Heart left ventricle (tissue), 16 donors: ENCODE measurements around the gene CFAP91. TPM values are rescaled to one million over a fixed set of nuclear protein-coding genes. Genes with fewer than 3 reads are reported as not detected.

Experiments used
- ATAC-seq, 4 donors: fragments of 200-7000 bp; cut with Tn5 transposase; one replicate each; pipeline ENCODE4 v1.9.1; 2020 to 2022; ENCODE audit warnings: moderate library complexity in 4 of 4, mild to moderate bottlenecking in 3 of 4, moderate number of reproducible peaks in 1 of 4
- DNase-seq, 5 donors: peaks; one replicate each; pipeline ENCODE4 v3.0.0-alpha.2; 2020
- H3K27ac ChIP-seq, 12 donors: fragments of 200-600 bp; sonication (generic) in 4 of 12; one replicate each; pipeline versions ENCODE4 v1.5.0 to v1.8.0; 2016 to 2022; ENCODE audit warnings: mild to moderate bottlenecking in 2 of 12
- H3K27me3 ChIP-seq, 9 donors: fragments of 200-600 bp; sonication (generic) in 2 of 9; one replicate each; pipeline versions ENCODE4 v1.5.1 to v1.8.0; 2016 to 2022; ENCODE audit warnings: mild to moderate bottlenecking in 3 of 9
- H3K36me3 ChIP-seq, 9 donors: fragments of 200-600 bp; sonication (generic) in 2 of 9; one replicate each; pipeline versions ENCODE4 v1.5.0 to v1.8.0; 2018 to 2022; ENCODE audit warnings: mild to moderate bottlenecking in 2 of 9
- H3K4me1 ChIP-seq, 12 donors: fragments of 200-600 bp; sonication (generic) in 4 of 12; one replicate each; pipeline versions ENCODE4 v1.5.0 to v1.8.0; 2016 to 2022; ENCODE audit warnings: mild to moderate bottlenecking in 3 of 12
- H3K4me3 ChIP-seq, 12 donors: fragments of 200-600 bp; sonication (generic) in 4 of 12; one replicate each; pipeline versions ENCODE4 v1.5.0 to v1.8.0; 2017 to 2022; ENCODE audit warnings: mild to moderate bottlenecking in 9 of 12, moderate library complexity in 4 of 12
- H3K9me3 ChIP-seq, 12 donors: fragments of 200-600 bp; sonication (generic) in 4 of 12; one replicate each; pipeline versions ENCODE4 v1.5.0 to v1.8.0; 2016 to 2022; ENCODE audit warnings: mild to moderate bottlenecking in 1 of 12
- POLR2A ChIP-seq, 2 donors: fragments of 450-650 bp; IDR thresholded peaks; one replicate each; pipeline ENCODE4 v1.6.1; 2017; ENCODE audit warnings: antibody characterized with exemption in 2 of 2, mild to moderate bottlenecking in 2 of 2, moderate library complexity in 2 of 2
- WGBS, 4 donors: extraction: QIAGEN DNeasy Blood & Tissue Kit in 2 of 4; methylation state at CpG; one replicate each; pipeline versions ENCODE4 v1.1.5 to v1.1.7; 2013 to 2018; 5-methylcytosine and 5-hydroxymethylcytosine counted together
- intact Hi-C, 10 donors: fragments of 100-400 bp; cut with DNase I; formaldehyde crosslinking; loops; one replicate each; pipeline versions ENCODE4 v1.11.1 to v1.14.2; 2022
- polyA plus RNA-seq, 2 donors: library from polyadenylated mRNA; stranded (reverse); fragments of 200-250 nt; gene quantifications; one replicate each; pipeline ENCODE4 v1.2.3, GENCODE V29; 2013
- total RNA-seq, 9 donors: library from RNA; depleted of rRNA in 2 of 9; stranded (reverse); fragments of >200 nt in 2 of 9; fragmentation: NEBNext Ultra II Directional in 3 of 9; extraction: Animal tissue kit (Norgen Biotek cat#: 25700) in 3 of 9; gene quantifications; one replicate each; pipeline versions ENCODE4 v1.1.0 to v1.2.4, GENCODE V29; 2016 to 2023
- TF ChIP-seq, protein P1 (sequence below), 12 donors: fragments of 200-600 bp; sonication (generic) in 4 of 12; IDR thresholded peaks; one replicate each; pipeline versions ENCODE4 v1.5.0 to v1.8.0; 2018 to 2022; ENCODE audit warnings: antibody characterized with exemption in 12 of 12, mild to moderate bottlenecking in 5 of 12
- donor health status: ischemic (EF 13 %, LVEDD 7.1; RV severe dilation, severe dysfunction).
- donor health status: healthy with polysubstance abuse.
- donor health status: DM: no; HTN: yes; CAD: no.
- donor health status: DM: no; HTN: no; CAD: no.
- donor health status: ischemic (EF 25% LVEDD 6.9; RV normal size, moderate dysfunction).
- donor health status: ischemic (EF 25% LVEDD 5.7; RV mildly dilated, moderate dysfunction).
- donor health status: healthy.
- donor health status: DM: yes; HTN: yes; CAD: no.
- donor health status: ischemic (EF 35%, LVEDD 5.7; RV mildly dilated, moderate dysfunction).
- donor health status: nonischemic (EF 11% LVEDD 7.7; RV severe dilation, severe dysfunction).
- donor health status: DM: yes; HTN: yes; CAD: no.
- donor health status: PGD.
- donor health status: ischemic (EF 29% LVEDD 5.4; RV normal size, mild dysfunction).
- donor health status: nonischemic (EF 23%, LVEDD 6.1; RV moderate dilation, normal function).

The CFAP91 gene
- total and polyA plus RNA-seq, 11 donors = 0.16 to 1.9 (median 0.43) TPM; not detected in 1

GRCh38 chr3:119662604-119663373 lies 40.0 kb upstream of the CFAP91 start:
- peak overlapping the region in 3 of 12 donors; percentile 14 to 22 (median 18) for H3K4me3 ChIP-seq

DNA sequence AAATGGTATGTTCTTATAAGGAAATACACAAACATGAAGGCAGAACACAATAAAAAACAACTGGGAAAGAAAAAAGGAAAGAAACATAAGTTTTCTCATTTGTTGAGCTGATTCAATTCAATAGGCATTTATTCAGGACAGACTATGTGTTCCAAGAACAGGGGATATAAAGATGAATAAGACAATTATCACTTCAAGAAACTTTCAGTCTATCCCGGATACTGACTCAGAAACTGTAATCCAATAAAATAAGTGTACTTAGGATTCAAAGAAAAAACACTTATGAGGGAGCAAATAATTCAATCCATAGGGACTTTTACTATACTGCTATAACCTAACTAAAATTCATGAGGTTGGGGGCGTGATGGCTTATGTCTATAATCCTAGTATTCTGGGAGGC lies 38.9 kb upstream of the CFAP91 start:
- DNase-seq = no peak
- Histone ChIP-seq H3K9me3 (no peaks in the 10 kb centered on the region), H3K27ac (peak overlapping the region; percentile 87 to 99 (median 96)), H3K36me3 (peaks cover 0 to 16% (median 7%) of the 10 kb centered on the region in 9 donors), H3K4me3 (no peak overlapping the region), H3K4me1 (peaks cover 0 to 65% (median 29%) of the 10 kb centered on the region in 12 donors), H3K27me3 (no peaks in the 10 kb centered on the region)
- ATAC-seq = no peak
- intact Hi-C loops = loop anchor here in 1 of 10 donors (5.0 kb wide), 1 partner anchor 82 kb away; no protein-coding TSS in a partner anchor
- WGBS, 4 donors = 83 to 89% (median 86%) methylated on average over 2 of the region's 2 CpGs
- TF ChIP-seq, protein P1, sequence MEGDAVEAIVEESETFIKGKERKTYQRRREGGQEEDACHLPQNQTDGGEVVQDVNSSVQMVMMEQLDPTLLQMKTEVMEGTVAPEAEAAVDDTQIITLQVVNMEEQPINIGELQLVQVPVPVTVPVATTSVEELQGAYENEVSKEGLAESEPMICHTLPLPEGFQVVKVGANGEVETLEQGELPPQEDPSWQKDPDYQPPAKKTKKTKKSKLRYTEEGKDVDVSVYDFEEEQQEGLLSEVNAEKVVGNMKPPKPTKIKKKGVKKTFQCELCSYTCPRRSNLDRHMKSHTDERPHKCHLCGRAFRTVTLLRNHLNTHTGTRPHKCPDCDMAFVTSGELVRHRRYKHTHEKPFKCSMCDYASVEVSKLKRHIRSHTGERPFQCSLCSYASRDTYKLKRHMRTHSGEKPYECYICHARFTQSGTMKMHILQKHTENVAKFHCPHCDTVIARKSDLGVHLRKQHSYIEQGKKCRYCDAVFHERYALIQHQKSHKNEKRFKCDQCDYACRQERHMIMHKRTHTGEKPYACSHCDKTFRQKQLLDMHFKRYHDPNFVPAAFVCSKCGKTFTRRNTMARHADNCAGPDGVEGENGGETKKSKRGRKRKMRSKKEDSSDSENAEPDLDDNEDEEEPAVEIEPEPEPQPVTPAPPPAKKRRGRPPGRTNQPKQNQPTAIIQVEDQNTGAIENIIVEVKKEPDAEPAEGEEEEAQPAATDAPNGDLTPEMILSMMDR (IDR thresholded peaks at IDR 0.05) = no peak

More at GRCh38 chr3:119662604-119663373, 40.0 kb upstream of the CFAP91 start:
- Histone ChIP-seq H3K4me1 (peaks cover 0 to 70% (median 29%) of the 10 kb centered on the region in 12 donors), H3K9me3 (no peaks in the 10 kb centered on the region), H3K36me3 (peaks cover 0 to 6% (median under 1%) of the 10 kb centered on the region in 9 donors), H3K27ac (peak overlapping the region; percentile 87 to 99 (median 96)), H3K27me3 (no peaks in the 10 kb centered on the region)
- peak in 1 of 2 donors; percentile 22 for TF ChIP-seq POLR2A (IDR thresholded peaks at IDR 0.05)
- TF ChIP-seq, protein P1 (IDR thresholded peaks at IDR 0.05) = peak in 4 of 12 donors; percentile 8 to 23 (median 17)
- intact Hi-C loops = loop anchor here in 1 of 10 donors (5.0 kb wide), 1 partner anchor 80 kb away; no protein-coding TSS in a partner anchor
- ATAC-seq = no peak
- peak in 1 of 5 donors; percentile 30 for DNase-seq
- 41 to 59% (median 48%) methylated on average over 1 of the region's 1 CpG for WGBS, 4 donors

GRCh38 chr3:119664370-119664769 lies 38.5 kb upstream of the CFAP91 start:
- no peak for ATAC-seq
- intact Hi-C loops = loop anchor here in 1 of 10 donors (5.0 kb wide), 1 partner anchor 82 kb away; no protein-coding TSS in a partner anchor
- no peak overlapping the region for H3K4me3 ChIP-seq

More at GRCh38 chr3:119664370-119664769, 38.5 kb upstream of the CFAP91 start:
- WGBS, 4 donors = 56 to 71% (median 64%) methylated on average over 4 of the region's 4 CpGs
- H3K9me3 ChIP-seq = no peaks in the 10 kb centered on the region
- peaks cover 0 to 20% (median 11%) of the 10 kb centered on the region in 9 donors for H3K36me3 ChIP-seq
- H3K27ac ChIP-seq = peak overlapping the region; percentile 75 to 99 (median 95)
- peaks cover 0 to 66% (median 30%) of the 10 kb centered on the region in 12 donors for H3K4me1 ChIP-seq
- H3K27me3 ChIP-seq = no peaks in the 10 kb centered on the region
- DNase-seq = peak in 1 of 5 donors; percentile 39
- no peak for TF ChIP-seq POLR2A (IDR thresholded peaks at IDR 0.05)
- TF ChIP-seq, protein P1 (IDR thresholded peaks at IDR 0.05) = no peak
